ENCODE results near the gene VTI1A. TPM values are rescaled to one million over a fixed set of nuclear protein-coding genes. Genes with fewer than 3 reads are reported as not detected.

The VTI1A gene
- total and polyA plus RNA-seq, 12 donors, result 5.2 to 64.1 (median 22.0) TPM

GRCh38 chr10:112805701-112806100 lies 358.7 kb downstream of the VTI1A start:
- Histone ChIP-seq H3K4me3 (no peak overlapping the region), H3K27ac (no peak overlapping the region), H3K4me1 (replicated peaks in 1 of 2) (no peaks in the 10 kb centered on the region), H3K36me3 (replicated peaks in 1 of 2) (no peaks in the 10 kb centered on the region), H3K27me3 (no peaks in the 10 kb centered on the region), H3K9me3 (replicated peaks in 1 of 3) (no peaks in the 10 kb centered on the region)
- peak in 1 of 7 donors; percentile 28 for DNase-seq
- TF ChIP-seq POLR2A (IDR thresholded peaks at IDR 0.05) (no peak), CTCF (IDR thresholded peaks at IDR 0.05) (no peak)
- 90 to 92% (median 91%) methylated on average over 6 of the region's 6 CpGs for WGBS, 4 donors
- intact Hi-C loops (cut with DNase I), result no loop called here

- Histone ChIP-seq H3K4me3 (no peak overlapping the region), H3K36me3 (replicated peaks in 1 of 2) (no peaks in the 10 kb centered on the region), H3K27me3 (no peaks in the 10 kb centered on the region), H3K4me1 (replicated peaks in 1 of 2) (peaks cover 0 to 5% of the 10 kb centered on the region in 2 donors), H3K9me3 (replicated peaks in 1 of 3) (no peaks in the 10 kb centered on the region), H3K27ac (no peak overlapping the region)
- TF ChIP-seq POLR2A (IDR thresholded peaks at IDR 0.05) (no peak), CTCF (IDR thresholded peaks at IDR 0.05) (no peak)
- 90 to 98% (median 95%) methylated on average over 8 of the region's 8 CpGs for WGBS, 4 donors
- intact Hi-C loops (cut with DNase I), result no loop called here
- DNase-seq, result peak in 1 of 7 donors; percentile 29
Measured at GRCh38 chr10:112807013-112807412, 360.0 kb downstream of the VTI1A start.

GRCh38 chr10:112809736-112810135 lies 362.7 kb downstream of the VTI1A start:
- Histone ChIP-seq H3K4me3 (no peak overlapping the region), H3K36me3 (replicated peaks in 1 of 2) (no peaks in the 10 kb centered on the region), H3K27me3 (no peaks in the 10 kb centered on the region), H3K9me3 (replicated peaks in 1 of 3) (no peaks in the 10 kb centered on the region), H3K4me1 (replicated peaks in 1 of 2) (peaks cover 0 to 10% of the 10 kb centered on the region in 2 donors), H3K27ac (no peak overlapping the region)
- DNase-seq, result no peak
- TF ChIP-seq CTCF (IDR thresholded peaks at IDR 0.05) (no peak), POLR2A (IDR thresholded peaks at IDR 0.05) (no peak)
- WGBS, 4 donors, result 93 to 97% (median 95%) methylated on average over 4 of the region's 4 CpGs
- intact Hi-C loops (cut with DNase I), result no loop called here

GRCh38 chr10:112810711-112811151 lies 363.7 kb downstream of the VTI1A start:
- WGBS, 4 donors, result 92 to 97% (median 94%) methylated on average over 8 to 10 of the region's 10 CpGs
- peaks cover 0 to 16% of the 10 kb centered on the region in 2 donors for H3K4me1 ChIP-seq (replicated peaks in 1 of 2)
- no peaks in the 10 kb centered on the region for H3K36me3 ChIP-seq (replicated peaks in 1 of 2)
- H3K4me3 ChIP-seq, result no peak overlapping the region
- peak in 1 of 7 donors; percentile 42 for DNase-seq
- H3K9me3 ChIP-seq (replicated peaks in 1 of 3), result no peaks in the 10 kb centered on the region
- intact Hi-C loops (cut with DNase I), result no loop called here
- TF ChIP-seq CTCF (IDR thresholded peaks at IDR 0.05), result no peak
- no peak for TF ChIP-seq POLR2A (IDR thresholded peaks at IDR 0.05)
- H3K27ac ChIP-seq, result no peak overlapping the region
- no peaks in the 10 kb centered on the region for H3K27me3 ChIP-seq

All from adrenal gland (tissue), 12 donors.